AG04449 (cell line): Measurements from ENCODE around the gene CDKL5.

Source experiments
- CTCF ChIA-PET: fragments of 350-600 bp; formaldehyde crosslinking; extraction: SDS; loops from one replicate; lab custom pipeline; 2021; ENCODE audit warnings: antibody characterized with exemption; lab: Yijun Ruan, JAX
- POLR2A ChIA-PET: fragments of 400-600, 350-600 bp; formaldehyde crosslinking; extraction: SDS; loops from one replicate; lab custom pipeline; 2020; ENCODE audit warnings: antibody characterized with exemption, inconsistent platforms; lab: Yijun Ruan, JAX
- DNase-seq: peaks from one replicate; pipeline ENCODE4 v3.0.0-alpha.2; 2010; ENCODE audit warnings: low read depth, low spot score
- H3K4me3 ChIP-seq: 2 replicates; pipeline ENCODE4 v1.5.1; 2011; ENCODE audit warnings: low read depth, mild to moderate bottlenecking, control low read depth, low read length
- CTCF ChIP-seq: IDR thresholded peaks from one replicate; pipeline ENCODE4 v1.5.1; 2011; ENCODE audit warnings: mild to moderate bottlenecking, moderate library complexity, low read length, control low read depth, inconsistent platforms; ENCODE audit not compliant: insufficient read depth; ENCODE audit errors: missing control alignments

Gene CDKL5

GRCh38 chrX:18465051-18465450 is 39.6 kb downstream of the CDKL5 start:
- ChIA-PET CTCF (no interaction called here), POLR2A (no interaction called here)
- H3K4me3 ChIP-seq = no peak overlapping the region
- DNase-seq = no peak
- no peak for TF ChIP-seq CTCF

DNA sequence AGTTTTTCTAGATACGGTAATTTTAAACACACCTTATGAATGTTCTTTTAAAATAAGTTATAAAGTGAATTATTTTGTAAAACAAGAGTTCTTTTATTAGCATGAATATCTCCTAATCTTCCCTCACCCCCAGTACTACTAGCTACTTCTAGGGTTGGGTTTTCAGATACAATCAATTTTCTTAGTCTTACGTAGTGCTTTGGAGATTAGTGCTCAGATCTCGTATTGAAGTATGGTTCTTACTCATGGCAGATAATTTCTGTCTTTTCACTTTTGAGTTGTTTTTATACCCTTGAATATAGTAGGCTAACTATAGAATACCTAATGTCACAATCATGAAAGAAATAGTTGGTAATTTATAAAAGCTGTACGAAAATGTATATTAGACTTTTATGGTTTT is 43.2 kb downstream of the CDKL5 start:
- ChIA-PET CTCF (no interaction called here), POLR2A (no interaction called here)
- DNase-seq = no peak
- TF ChIP-seq CTCF = no peak
- no peak overlapping the region for H3K4me3 ChIP-seq

- ChIA-PET CTCF (no interaction called here), POLR2A (no interaction called here)
- no peak for TF ChIP-seq CTCF
- no peak overlapping the region for H3K4me3 ChIP-seq
- no peak for DNase-seq
Observed at GRCh38 chrX:18471296-18471695, 45.9 kb downstream of the CDKL5 start.

DNA sequence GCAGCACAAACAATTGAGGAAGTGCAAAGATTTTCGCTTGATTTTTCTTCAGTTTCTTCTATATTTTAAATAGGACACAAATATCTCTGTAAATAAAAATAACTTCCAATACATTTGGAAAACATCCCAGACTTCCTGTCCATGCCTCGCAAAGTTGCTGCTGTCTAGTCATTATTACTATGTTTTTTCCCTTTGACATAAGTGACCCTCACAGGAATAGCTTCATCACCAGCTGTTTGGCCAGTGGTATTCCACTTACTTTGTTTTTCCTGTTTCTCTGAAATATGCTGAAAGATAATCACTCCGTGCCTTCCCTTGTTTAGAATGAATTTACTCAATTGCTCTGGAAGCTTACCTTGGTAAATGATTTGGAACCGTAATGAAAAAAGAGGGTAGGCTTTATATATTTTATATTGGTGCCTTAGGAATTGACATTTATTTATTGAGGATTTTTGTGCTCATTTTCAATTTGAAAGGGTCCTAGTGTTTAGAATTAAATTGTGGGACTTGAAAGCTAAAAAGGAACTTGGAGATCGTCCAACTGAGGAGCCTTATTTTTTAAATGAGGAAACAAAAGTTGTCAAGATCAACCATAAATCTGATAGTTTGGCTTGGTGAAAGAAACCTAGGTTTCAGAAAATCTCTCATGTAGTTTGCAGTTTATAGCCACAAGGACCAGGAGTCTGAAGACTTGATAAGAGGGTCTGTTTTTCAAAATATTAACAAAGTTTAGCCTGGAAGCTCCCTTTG is 65.6 kb downstream of the CDKL5 start:
- POLR2A ChIA-PET = no interaction called here
- no peak for DNase-seq
- no peak overlapping the region for H3K4me3 ChIP-seq
- no peak for TF ChIP-seq CTCF
- CTCF ChIA-PET = no interaction called here

DNA sequence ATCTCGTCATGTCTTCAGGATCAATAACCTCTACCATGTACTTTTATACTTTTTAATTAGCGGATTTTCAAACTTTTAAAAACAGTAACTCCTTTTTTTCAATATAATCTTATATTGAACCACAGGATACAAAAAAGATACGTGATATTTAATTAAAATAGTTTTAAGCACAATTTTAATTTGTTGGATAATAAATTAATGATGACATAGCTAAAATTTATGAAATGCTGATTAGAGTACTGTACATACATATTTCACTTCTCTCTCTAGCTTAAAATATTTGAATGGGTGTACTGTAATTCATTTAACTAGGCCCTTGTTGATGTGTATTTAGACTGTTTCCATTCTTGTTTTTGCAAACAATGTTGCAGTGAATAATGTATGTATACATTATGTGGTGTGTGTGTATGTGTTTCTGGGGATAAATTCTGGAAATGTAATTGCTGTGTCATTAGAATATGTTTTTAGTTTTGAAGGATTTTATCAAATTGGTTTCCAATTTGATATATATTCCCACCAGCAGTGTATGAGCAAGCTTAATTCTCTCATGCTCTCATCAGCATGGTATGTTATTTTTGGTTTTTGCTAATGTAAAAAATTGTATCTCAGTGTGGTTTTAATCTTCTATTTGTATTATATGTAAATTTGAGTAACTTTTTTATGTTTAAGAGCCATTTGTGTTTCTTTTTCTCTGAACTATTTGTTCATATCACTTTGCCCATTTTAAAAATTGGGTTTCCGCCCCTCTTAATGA is 66.4 kb downstream of the CDKL5 start:
- CTCF ChIA-PET = no interaction called here
- no peak for DNase-seq
- TF ChIP-seq CTCF = no peak
- POLR2A ChIA-PET = no interaction called here
- no peak overlapping the region for H3K4me3 ChIP-seq

- ChIA-PET CTCF (no interaction called here), POLR2A (no interaction called here)
- TF ChIP-seq CTCF = no peak
- no peak for DNase-seq
- H3K4me3 ChIP-seq = no peak overlapping the region
Observed at GRCh38 chrX:18534949-18535348, 109.5 kb downstream of the CDKL5 start.
